Pancreas (tissue), 10 donors: Measurements from ENCODE around the gene TFF1. TPM values are rescaled to one million over a fixed set of nuclear protein-coding genes. Genes with fewer than 3 reads are reported as not detected.
A peak's percentile ranks its signal among the peaks of the same experiment; 100 is the strongest.

Experiments used
- ATAC-seq, 4 donors: fragments of 200-7000 bp; cut with Tn5 transposase; one replicate each; pipeline versions ENCODE4 v1.8.0 to v1.9.1; 2020; ENCODE audit warnings: mild to moderate bottlenecking in 4 of 4, moderate library complexity in 4 of 4
- DNase-seq, 6 donors: peaks; one replicate each; pipeline ENCODE4 v3.0.0-alpha.2; 2020
- FAIRE-seq: peaks from 2 replicates; lab custom pipeline; 2012; peaks lifted over from hg19 to GRCh38; lab: Jason Lieb, UNC
- H3K27ac ChIP-seq, 4 donors: fragments of 200-600 bp; sonication (generic); 1 replicate in 3 of 4; 2 replicates in 1 of 4; pipeline versions ENCODE4 v1.5.0 to v1.8.0; 2020
- H3K27me3 ChIP-seq, 4 donors: fragments of 200-600 bp; one replicate each; pipeline ENCODE4 v1.8.0; 2021
- H3K36me3 ChIP-seq, 3 donors: fragments of 200-600 bp; sonication (generic) in 1 of 3; one replicate each; pipeline versions ENCODE4 v1.5.0 to v1.8.0; 2020 to 2021
- H3K4me1 ChIP-seq, 3 donors: fragments of 200-600 bp; one replicate each; pipeline ENCODE4 v1.8.0; 2021
- H3K4me3 ChIP-seq, 4 donors: fragments of 200-600 bp; sonication (generic) in 2 of 4; one replicate each; pipeline versions ENCODE4 v1.5.0 to v1.8.0; 2020 to 2021
- H3K9me3 ChIP-seq, 4 donors: fragments of 200-600 bp; one replicate each; pipeline ENCODE4 v1.8.0; 2021
- WGBS, 2 donors: extraction: QIAGEN DNeasy Blood & Tissue Kit; methylation state at CpG; one replicate each; pipeline ENCODE4 v1.1.7; 2013; 5-methylcytosine and 5-hydroxymethylcytosine counted together
- intact Hi-C, 3 donors: fragments of 100-400 bp; cut with DNase I; formaldehyde crosslinking; loops; one replicate each; pipeline versions ENCODE4 v1.11.1 to v1.14.2; 2022
- polyA plus RNA-seq, 2 donors: library from polyadenylated mRNA; stranded (reverse); fragments of 200-250 nt; gene quantifications; one replicate each; pipeline ENCODE4 v1.2.3, GENCODE V29; 2013
- total RNA-seq, 6 donors: library from RNA; stranded (reverse); fragmentation: NEBNext Ultra II Directional in 4 of 6; extraction: Animal tissue kit (Norgen Biotek cat#: 25700) in 4 of 6; gene quantifications; one replicate each; pipeline versions ENCODE4 v1.2.1 to v1.2.4, GENCODE V29; 2021 to 2023
- TF ChIP-seq, protein P1 (sequence below), 4 donors: fragments of 200-600 bp; sonication (generic) in 3 of 4; IDR thresholded peaks; one replicate each; pipeline versions ENCODE4 v1.5.0 to v1.8.0; 2021; ENCODE audit warnings: antibody characterized with exemption in 4 of 4
- donor health status: healthy with polysubstance abuse.
- donor health status: DM: no; HTN: no; CAD: no; lungs with moderate emphysema.
- donor health status: DM: no; HTN: no; CAD: no.
- donor health status: control.
- donor health status: control.
- donor health status: Bipolar disorder and iron deficiency.
- donor health status: DM: yes; HTN: yes; CAD: no.
- donor health status: DM: no; HTN: no; CAD: no.
- donor health status: DM: no; HTN: no; CAD: no.
- donor health status: DM: yes; HTN: yes; CAD: no.

The TFF1 gene
- total and polyA plus RNA-seq, 8 donors: 0.80 to 40.6 (median 2.9) TPM; not detected in 1

DNA sequence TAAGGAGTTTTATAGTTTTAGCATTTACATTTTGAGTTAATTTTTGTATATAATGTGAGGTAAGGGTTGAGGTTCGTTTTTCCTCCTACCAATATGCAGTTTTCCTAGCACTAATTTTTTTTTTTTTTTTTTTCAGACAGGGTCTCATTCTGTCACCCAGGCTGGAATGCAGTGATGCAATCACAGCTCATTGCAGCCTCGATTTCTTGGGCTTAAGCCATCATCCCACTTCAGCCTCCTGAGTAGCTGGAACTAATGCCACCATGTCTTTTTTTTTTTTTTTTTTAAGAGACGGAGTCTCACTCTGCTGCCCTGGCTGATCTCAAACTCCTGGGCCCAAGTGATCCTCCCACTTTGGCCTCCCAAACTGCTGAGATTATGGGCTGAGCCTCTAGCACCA, 34.8 kb upstream of the TFF1 start:
- peak in 3 of 4 donors; percentile 23 to 70 (median 56) for ATAC-seq
- TF ChIP-seq, protein P1, sequence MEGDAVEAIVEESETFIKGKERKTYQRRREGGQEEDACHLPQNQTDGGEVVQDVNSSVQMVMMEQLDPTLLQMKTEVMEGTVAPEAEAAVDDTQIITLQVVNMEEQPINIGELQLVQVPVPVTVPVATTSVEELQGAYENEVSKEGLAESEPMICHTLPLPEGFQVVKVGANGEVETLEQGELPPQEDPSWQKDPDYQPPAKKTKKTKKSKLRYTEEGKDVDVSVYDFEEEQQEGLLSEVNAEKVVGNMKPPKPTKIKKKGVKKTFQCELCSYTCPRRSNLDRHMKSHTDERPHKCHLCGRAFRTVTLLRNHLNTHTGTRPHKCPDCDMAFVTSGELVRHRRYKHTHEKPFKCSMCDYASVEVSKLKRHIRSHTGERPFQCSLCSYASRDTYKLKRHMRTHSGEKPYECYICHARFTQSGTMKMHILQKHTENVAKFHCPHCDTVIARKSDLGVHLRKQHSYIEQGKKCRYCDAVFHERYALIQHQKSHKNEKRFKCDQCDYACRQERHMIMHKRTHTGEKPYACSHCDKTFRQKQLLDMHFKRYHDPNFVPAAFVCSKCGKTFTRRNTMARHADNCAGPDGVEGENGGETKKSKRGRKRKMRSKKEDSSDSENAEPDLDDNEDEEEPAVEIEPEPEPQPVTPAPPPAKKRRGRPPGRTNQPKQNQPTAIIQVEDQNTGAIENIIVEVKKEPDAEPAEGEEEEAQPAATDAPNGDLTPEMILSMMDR (IDR thresholded peaks at IDR 0.05): no peak
- no peak for FAIRE-seq
- no peak for DNase-seq
- Histone ChIP-seq H3K27me3 (no peaks in the 10 kb centered on the region), H3K27ac (no peak overlapping the region), H3K9me3 (no peaks in the 10 kb centered on the region), H3K36me3 (no peaks in the 10 kb centered on the region), H3K4me1 (peaks cover 0 to 4% (median 0%) of the 10 kb centered on the region in 3 donors), H3K4me3 (no peak overlapping the region)
- intact Hi-C loops: no loop called here
- WGBS, 2 donors: 36 to 38% methylated on average over 3 of the region's 3 CpGs

DNA sequence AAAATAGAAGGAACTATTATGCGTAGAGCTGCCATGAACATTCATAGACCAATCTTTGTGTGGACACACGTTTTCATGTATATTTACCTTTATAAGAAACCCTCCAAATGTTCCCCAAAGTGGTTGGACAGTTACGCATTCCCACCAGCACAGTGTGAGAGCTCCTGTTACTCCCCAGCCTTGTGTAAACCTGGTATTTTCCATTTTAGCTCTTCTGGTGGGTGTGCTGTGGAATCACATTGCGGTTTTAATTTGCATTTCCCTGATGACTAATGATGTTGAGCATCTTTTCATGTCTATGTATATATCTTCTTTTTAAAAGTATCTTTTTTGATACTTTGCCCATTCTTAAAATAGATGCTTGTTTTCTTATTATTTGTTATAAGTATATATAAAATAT, 34.2 kb upstream of the TFF1 start:
- no peak overlapping the region for H3K4me3 ChIP-seq
- FAIRE-seq (no peak), DNase-seq (no peak), ATAC-seq (no peak)
- no peaks in the 10 kb centered on the region for H3K27me3 ChIP-seq
- H3K4me1 ChIP-seq: peaks cover 0 to 4% (median 0%) of the 10 kb centered on the region in 3 donors
- TF ChIP-seq, protein P1 (IDR thresholded peaks at IDR 0.05): no peak
- intact Hi-C loops: no loop called here
- H3K36me3 ChIP-seq: no peaks in the 10 kb centered on the region
- no peaks in the 10 kb centered on the region for H3K9me3 ChIP-seq
- H3K27ac ChIP-seq: no peak overlapping the region
- WGBS, 2 donors: 75 to 80% methylated on average over 4 of the region's 4 CpGs

DNA sequence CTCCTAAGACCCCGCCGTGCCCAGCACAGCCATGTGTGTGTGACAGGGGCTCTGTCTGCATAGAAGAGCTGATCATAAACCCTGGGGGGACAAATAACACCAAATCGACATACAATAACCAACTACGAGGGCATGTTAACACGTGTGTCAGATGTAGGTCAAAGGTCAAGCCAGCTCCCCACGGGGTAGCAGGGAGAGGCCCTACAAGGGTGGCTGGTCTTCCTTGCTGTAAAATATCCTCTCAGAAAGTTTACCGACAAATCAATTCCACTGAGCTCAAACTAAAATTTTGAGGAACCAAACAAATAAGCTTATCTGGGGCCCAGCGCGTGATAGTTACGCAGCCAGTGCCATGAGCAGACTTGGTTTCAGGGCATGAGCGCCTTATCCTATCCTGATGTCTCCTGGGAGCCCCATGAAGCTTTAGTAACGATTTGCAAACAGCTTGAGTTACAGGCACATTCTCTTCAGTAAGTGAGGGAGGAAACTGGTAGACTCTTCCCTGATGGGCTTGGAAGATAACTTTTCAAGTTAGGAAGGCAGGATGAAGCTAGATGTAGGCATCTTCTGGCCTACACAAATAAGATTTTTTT, 32.2 kb upstream of the TFF1 start:
- intact Hi-C loops: no loop called here
- FAIRE-seq: no peak
- H3K4me3 ChIP-seq: no peak overlapping the region
- 71 to 73% methylated on average over 12 of the region's 12 CpGs for WGBS, 2 donors
- H3K36me3 ChIP-seq: no peaks in the 10 kb centered on the region
- DNase-seq: no peak
- no peak overlapping the region for H3K27ac ChIP-seq
- H3K4me1 ChIP-seq: peaks cover 0 to 4% (median 0%) of the 10 kb centered on the region in 3 donors
- no peak for ATAC-seq
- TF ChIP-seq, protein P1 (IDR thresholded peaks at IDR 0.05): no peak
- H3K9me3 ChIP-seq: no peaks in the 10 kb centered on the region
- no peaks in the 10 kb centered on the region for H3K27me3 ChIP-seq

DNA sequence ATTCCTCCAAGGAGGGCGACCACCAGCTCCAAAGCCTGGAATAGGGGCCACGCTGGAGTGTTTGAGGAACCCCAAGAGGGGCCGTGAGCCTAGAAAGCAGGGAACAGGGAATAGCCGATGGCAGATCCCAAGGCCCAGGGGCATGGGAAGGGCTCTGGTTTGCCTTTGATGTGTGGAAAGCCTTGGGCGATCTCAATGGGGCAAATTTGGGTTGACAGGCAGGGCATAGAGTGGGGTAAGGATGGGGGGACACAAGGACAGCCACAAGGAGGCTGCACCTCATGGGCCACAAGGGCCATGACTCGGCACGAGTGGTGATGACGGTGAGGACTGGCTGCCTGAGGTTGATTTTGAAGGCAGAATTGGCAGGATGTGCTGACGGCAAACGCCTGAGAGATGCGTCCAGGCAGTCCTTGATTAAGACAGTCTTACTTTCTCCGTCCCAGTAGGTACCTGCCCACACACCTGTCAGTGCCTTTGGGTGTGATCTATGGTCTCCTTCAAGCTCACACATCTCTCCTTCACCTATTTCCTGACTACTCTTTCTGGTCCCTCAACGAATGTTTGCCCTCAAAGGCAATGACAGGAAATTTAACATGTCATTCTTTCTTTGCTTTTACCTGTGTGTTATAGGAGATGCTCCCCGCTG, 31.5 kb upstream of the TFF1 start:
- WGBS, 2 donors: 79 to 90% methylated on average over 14 of the region's 14 CpGs
- Histone ChIP-seq H3K4me1 (peaks cover 0 to 4% (median 0%) of the 10 kb centered on the region in 3 donors), H3K36me3 (no peaks in the 10 kb centered on the region), H3K27me3 (no peaks in the 10 kb centered on the region), H3K27ac (no peak overlapping the region), H3K9me3 (no peaks in the 10 kb centered on the region), H3K4me3 (no peak overlapping the region)
- FAIRE-seq: no peak
- intact Hi-C loops: no loop called here
- no peak for ATAC-seq
- DNase-seq: no peak
- TF ChIP-seq, protein P1 (IDR thresholded peaks at IDR 0.05): no peak
